Upper lobe of left lung (tissue), 6 donors: ENCODE results near the gene C4orf50. TPM values are rescaled to one million over a fixed set of nuclear protein-coding genes. Genes with fewer than 3 reads are reported as not detected.

ENCODE experiments used
- ATAC-seq, 2 donors: fragments of 200-7000 bp; cut with Tn5 transposase; one replicate each; pipeline ENCODE4 v1.9.1; 2022; ENCODE audit warnings: mild to moderate bottlenecking in 2 of 2, moderate library complexity in 2 of 2; ENCODE audit not compliant: low FRiP score in 2 of 2
- DNase-seq, 2 donors: peaks; one replicate each; pipeline ENCODE4 v3.0.0-alpha.2; 2019 to 2020
- H3K27ac ChIP-seq, 4 donors: fragments of 200-600 bp; sonication (generic); one replicate each; pipeline ENCODE4 v1.5.1; 2016 to 2019
- H3K27me3 ChIP-seq, 4 donors: fragments of 200-600 bp; sonication (generic); one replicate each; pipeline ENCODE4 v1.5.1; 2017 to 2019
- H3K36me3 ChIP-seq, 4 donors: fragments of 200-600 bp; sonication (generic); one replicate each; pipeline ENCODE4 v1.5.1; 2016 to 2019
- H3K4me1 ChIP-seq, 4 donors: fragments of 200-600 bp; sonication (generic); one replicate each; pipeline ENCODE4 v1.5.1; 2018 to 2019
- H3K4me3 ChIP-seq, 4 donors: fragments of 200-600 bp; sonication (generic); one replicate each; pipeline ENCODE4 v1.5.1; 2017 to 2019; ENCODE audit warnings: mild to moderate bottlenecking in 2 of 4, moderate library complexity in 1 of 4
- H3K9me3 ChIP-seq, 4 donors: fragments of 200-600 bp; sonication (generic); one replicate each; pipeline ENCODE4 v1.5.1; 2018 to 2019
- CTCF ChIP-seq, 6 experiments: fragments of 450-650 bp in 4 of 6; fragments of 200-600 bp in 2 of 6; sonication (generic) in 2 of 6; IDR thresholded peaks; one replicate each; pipeline ENCODE4 v1.5.1; 2016 to 2019; ENCODE audit warnings: antibody characterized with exemption in 6 of 6
- EP300 ChIP-seq, 4 donors: sonication (generic); formaldehyde crosslinking; IDR thresholded peaks; one replicate each; pipeline ENCODE4 v1.5.1; 2017; ENCODE audit warnings: antibody characterized with exemption in 4 of 4, control low read depth in 2 of 4
- POLR2A ChIP-seq, 4 donors: fragments of 450-650 bp; IDR thresholded peaks; one replicate each; pipeline ENCODE4 v1.5.1; 2016 to 2017; ENCODE audit warnings: antibody characterized with exemption in 4 of 4, mild to moderate bottlenecking in 2 of 4
- POLR2AphosphoS5 ChIP-seq, 2 donors: sonication (generic); formaldehyde crosslinking; IDR thresholded peaks; one replicate each; pipeline ENCODE4 v1.5.1; 2017; ENCODE audit warnings: antibody characterized with exemption in 2 of 2
- WGBS, 2 donors: methylation state at CpG; one replicate each; pipeline ENCODE4 v1.1.5; 2017 to 2018; 5-methylcytosine and 5-hydroxymethylcytosine counted together
- total RNA-seq, 6 donors: library from RNA; depleted of rRNA in 4 of 6; stranded (reverse); fragments of >200 nt in 4 of 6; gene quantifications; one replicate each; pipeline versions ENCODE4 v1.1.0 to v1.2.1, GENCODE V29; 2016 to 2021
- donor health status: DM: no; HTN: no; CAD: no; lungs with moderate emphysema.
- donor health status: DM: no; HTN: yes; CAD: no; lungs with severe emphysema.

The C4orf50 gene
- total RNA-seq, 6 donors from 2014 or later: 0.03 to 1.3 (median 0.65) TPM

GRCh38 chr4:6049278-6049677 is 31.0 kb upstream of the C4orf50 start:
- Histone ChIP-seq H3K27ac (no peak overlapping the region), H3K36me3 (no peaks in the 10 kb centered on the region), H3K9me3 (no peaks in the 10 kb centered on the region), H3K27me3 (no peaks in the 10 kb centered on the region), H3K4me1 (no peaks in the 10 kb centered on the region), H3K4me3 (no peak overlapping the region)
- TF ChIP-seq CTCF (IDR thresholded peaks at IDR 0.05) (no peak), POLR2AphosphoS5 (IDR thresholded peaks at IDR 0.05) (no peak), POLR2A (IDR thresholded peaks at IDR 0.05) (no peak), EP300 (IDR thresholded peaks at IDR 0.05) (no peak)
- DNase-seq (no peak), ATAC-seq (no peak)
- WGBS, 2 donors: 91 to 95% methylated on average over 12 of the region's 12 CpGs

DNA sequence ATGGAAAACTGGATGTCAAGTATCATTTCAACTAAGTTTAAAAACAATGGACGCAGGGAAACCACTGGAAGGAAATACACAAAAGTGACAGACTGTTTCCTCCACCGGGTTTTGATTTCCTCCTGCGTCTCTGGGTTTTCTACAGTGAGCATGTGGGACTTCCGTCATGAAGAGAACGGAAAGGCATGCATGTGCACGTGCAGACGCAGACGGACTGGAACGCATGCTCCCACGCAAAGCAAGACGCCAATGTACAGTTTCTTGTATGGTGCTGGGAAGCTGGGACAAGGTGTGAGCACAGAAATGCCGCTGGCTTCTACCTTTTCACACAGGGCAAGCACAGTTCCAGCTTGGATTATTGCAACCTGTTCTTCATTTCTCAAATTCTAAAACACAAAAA is 30.3 kb upstream of the C4orf50 start:
- no peak for DNase-seq

GRCh38 chr4:6047130-6047673 is 29.0 kb upstream of the C4orf50 start:
- no peak for DNase-seq
- TF ChIP-seq POLR2A (IDR thresholded peaks at IDR 0.05) (no peak), POLR2AphosphoS5 (IDR thresholded peaks at IDR 0.05) (no peak), EP300 (IDR thresholded peaks at IDR 0.05) (no peak), CTCF (IDR thresholded peaks at IDR 0.05) (no peak)
- Histone ChIP-seq H3K9me3 (no peaks in the 10 kb centered on the region), H3K27ac (no peak overlapping the region), H3K36me3 (no peaks in the 10 kb centered on the region), H3K4me1 (no peaks in the 10 kb centered on the region), H3K27me3 (no peaks in the 10 kb centered on the region), H3K4me3 (no peak overlapping the region)
- WGBS, 2 donors: 78 to 88% methylated on average over 13 to 15 of the region's 15 CpGs
- ATAC-seq: no peak

More for the DNA sequence above, 30.3 kb upstream of the C4orf50 start:
- 37 to 40% methylated on average over 12 of the region's 12 CpGs for WGBS, 2 donors
- no peak for TF ChIP-seq EP300 (IDR thresholded peaks at IDR 0.05)
- TF ChIP-seq POLR2AphosphoS5 (IDR thresholded peaks at IDR 0.05): no peak
- TF ChIP-seq CTCF (IDR thresholded peaks at IDR 0.05): no peak
- no peak for TF ChIP-seq POLR2A (IDR thresholded peaks at IDR 0.05)
- ATAC-seq: no peak
- no peak overlapping the region for H3K27ac ChIP-seq
- no peak overlapping the region for H3K4me3 ChIP-seq
- H3K27me3 ChIP-seq: no peaks in the 10 kb centered on the region
- H3K9me3 ChIP-seq: no peaks in the 10 kb centered on the region
- no peaks in the 10 kb centered on the region for H3K36me3 ChIP-seq
- H3K4me1 ChIP-seq: no peaks in the 10 kb centered on the region

DNA sequence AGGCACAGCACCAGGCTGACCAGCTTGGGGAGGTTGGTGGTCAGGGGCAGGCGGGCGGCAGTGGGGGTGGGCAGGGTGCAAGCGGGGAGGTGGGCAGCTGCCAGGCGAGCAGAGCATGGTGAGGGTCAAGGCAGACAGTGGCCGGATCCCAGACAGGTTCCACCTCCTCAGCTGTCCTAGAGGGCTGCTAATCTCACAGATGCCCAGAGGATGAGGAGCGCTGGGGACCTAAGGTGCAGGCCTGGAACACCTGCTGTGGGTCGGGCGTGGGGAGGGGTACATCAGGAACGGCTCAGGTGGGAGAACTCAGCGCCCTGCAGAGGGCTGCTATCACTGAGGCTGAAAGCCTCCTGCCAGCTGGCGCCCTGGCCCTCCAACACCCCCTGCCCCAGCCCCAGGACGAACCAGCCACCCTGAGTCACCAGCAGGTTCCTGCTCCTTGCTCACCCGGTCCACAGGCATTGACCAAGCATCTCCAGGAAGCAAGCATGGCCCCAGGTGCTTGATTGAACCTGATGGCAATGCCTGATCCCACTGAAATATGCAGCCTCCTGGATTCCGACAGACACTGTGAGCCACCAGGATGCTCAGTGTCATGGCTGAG is 28.4 kb upstream of the C4orf50 start:
- 70 to 82% methylated on average over 9 to 11 of the region's 14 CpGs for WGBS, 2 donors
- Histone ChIP-seq H3K36me3 (no peaks in the 10 kb centered on the region), H3K4me3 (no peak overlapping the region), H3K27ac (no peak overlapping the region), H3K4me1 (no peaks in the 10 kb centered on the region), H3K9me3 (no peaks in the 10 kb centered on the region), H3K27me3 (no peaks in the 10 kb centered on the region)
- DNase-seq: no peak
- no peak for TF ChIP-seq EP300 (IDR thresholded peaks at IDR 0.05)
- no peak for TF ChIP-seq POLR2A (IDR thresholded peaks at IDR 0.05)
- no peak for TF ChIP-seq POLR2AphosphoS5 (IDR thresholded peaks at IDR 0.05)
- no peak for TF ChIP-seq CTCF (IDR thresholded peaks at IDR 0.05)
- no peak for ATAC-seq

- ATAC-seq (no peak), DNase-seq (no peak)
- H3K4me1 ChIP-seq: no peaks in the 10 kb centered on the region
- no peak overlapping the region for H3K4me3 ChIP-seq
- H3K9me3 ChIP-seq: no peaks in the 10 kb centered on the region
- no peak for TF ChIP-seq POLR2AphosphoS5 (IDR thresholded peaks at IDR 0.05)
- TF ChIP-seq POLR2A (IDR thresholded peaks at IDR 0.05): no peak
- no peak for TF ChIP-seq CTCF (IDR thresholded peaks at IDR 0.05)
- H3K36me3 ChIP-seq: no peaks in the 10 kb centered on the region
- no peaks in the 10 kb centered on the region for H3K27me3 ChIP-seq
- H3K27ac ChIP-seq: no peak overlapping the region
- 39 to 59% methylated on average over 5 to 6 of the region's 9 CpGs for WGBS, 2 donors
Measured at GRCh38 chr4:6044805-6045204, 26.6 kb upstream of the C4orf50 start.
